GM10248 (cell line): ENCODE results near the gene RBP4.

Experiments
- CTCF ChIA-PET: fragments of 300-600 bp; sonication (Branson Sonifier 250); formaldehyde crosslinking; extraction: SDS; loops from one replicate; lab custom pipeline; 2021; ENCODE audit warnings: antibody characterized with exemption; lab: Yijun Ruan, JAX
- POLR2A ChIA-PET: fragments of 350-650 bp; sonication (Branson Sonifier 250); formaldehyde crosslinking; extraction: SDS; loops from one replicate; lab custom pipeline; 2020; ENCODE audit warnings: antibody characterized with exemption; lab: Yijun Ruan, JAX
- DNase-seq: peaks from one replicate; pipeline ENCODE4 v3.0.0; 2012; ENCODE audit errors: extremely low spot score
- TF ChIP-seq, protein P1 (sequence below): IDR thresholded peaks from 2 replicates; pipeline ENCODE4 v1.5.1; 2012; ENCODE audit warnings: mild to moderate bottlenecking, low read depth; ENCODE audit errors: extremely low read depth, missing control alignments, control extremely low read depth

The RBP4 gene

DNA sequence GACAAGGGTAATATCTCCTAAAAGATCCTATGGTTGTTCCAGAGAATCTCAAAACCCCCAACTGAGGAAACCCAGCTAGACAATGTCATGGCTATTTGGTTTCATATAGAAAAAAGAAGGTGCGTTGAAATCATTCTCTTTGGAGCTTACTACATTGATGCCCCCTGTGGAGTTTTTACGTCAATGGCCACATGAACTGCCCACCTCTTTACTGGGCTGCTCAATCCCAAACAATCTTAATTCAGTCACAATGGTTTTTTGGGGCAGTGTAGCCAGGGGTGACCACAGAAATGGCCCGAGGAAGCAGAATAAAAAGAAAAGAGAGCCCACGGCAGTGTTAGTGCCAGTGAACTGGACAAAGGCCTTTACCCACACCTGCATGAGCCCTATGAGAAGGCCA is 7.8 kb downstream of the RBP4 start:
- no peak for DNase-seq
- POLR2A ChIA-PET = no interaction called here
- CTCF ChIA-PET = no interaction called here
- TF ChIP-seq, protein P1, sequence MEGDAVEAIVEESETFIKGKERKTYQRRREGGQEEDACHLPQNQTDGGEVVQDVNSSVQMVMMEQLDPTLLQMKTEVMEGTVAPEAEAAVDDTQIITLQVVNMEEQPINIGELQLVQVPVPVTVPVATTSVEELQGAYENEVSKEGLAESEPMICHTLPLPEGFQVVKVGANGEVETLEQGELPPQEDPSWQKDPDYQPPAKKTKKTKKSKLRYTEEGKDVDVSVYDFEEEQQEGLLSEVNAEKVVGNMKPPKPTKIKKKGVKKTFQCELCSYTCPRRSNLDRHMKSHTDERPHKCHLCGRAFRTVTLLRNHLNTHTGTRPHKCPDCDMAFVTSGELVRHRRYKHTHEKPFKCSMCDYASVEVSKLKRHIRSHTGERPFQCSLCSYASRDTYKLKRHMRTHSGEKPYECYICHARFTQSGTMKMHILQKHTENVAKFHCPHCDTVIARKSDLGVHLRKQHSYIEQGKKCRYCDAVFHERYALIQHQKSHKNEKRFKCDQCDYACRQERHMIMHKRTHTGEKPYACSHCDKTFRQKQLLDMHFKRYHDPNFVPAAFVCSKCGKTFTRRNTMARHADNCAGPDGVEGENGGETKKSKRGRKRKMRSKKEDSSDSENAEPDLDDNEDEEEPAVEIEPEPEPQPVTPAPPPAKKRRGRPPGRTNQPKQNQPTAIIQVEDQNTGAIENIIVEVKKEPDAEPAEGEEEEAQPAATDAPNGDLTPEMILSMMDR = no peak

DNA sequence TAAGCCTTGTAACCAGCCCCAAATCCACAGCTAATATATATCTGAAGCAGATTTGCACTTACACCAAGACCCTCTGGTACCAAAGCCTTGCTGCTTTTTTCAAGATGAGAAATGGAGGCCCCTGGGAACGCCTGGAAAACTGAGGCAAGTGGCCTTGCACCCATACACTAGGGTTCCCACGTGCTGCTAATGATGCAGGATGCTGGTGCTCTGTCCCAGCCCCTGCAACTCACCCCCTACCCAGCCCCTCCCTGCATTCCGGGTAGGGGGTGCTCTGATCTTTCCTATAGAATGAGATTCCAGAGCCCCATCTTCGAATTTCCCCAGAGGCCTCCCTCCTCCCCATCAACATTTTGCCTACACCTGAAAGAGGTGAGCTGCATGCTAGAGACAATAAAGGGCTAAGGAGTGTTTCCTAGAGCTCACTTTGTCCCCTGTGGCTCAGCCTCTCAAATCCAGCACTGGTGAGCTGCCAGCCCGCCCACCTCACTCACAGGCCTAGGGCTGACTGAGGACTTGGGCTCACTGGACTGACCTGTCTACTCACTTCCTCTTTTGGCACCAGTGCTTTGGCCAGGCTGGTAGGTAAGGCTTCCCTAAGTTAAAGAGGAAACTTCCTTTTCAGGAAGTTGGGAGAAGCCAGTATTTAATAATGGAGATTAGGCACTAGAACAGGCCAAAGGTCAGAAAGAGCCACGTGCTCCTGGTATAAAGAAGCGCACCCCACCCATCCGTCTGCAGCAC is 9.8 kb downstream of the RBP4 start:
- no peak for DNase-seq
- POLR2A ChIA-PET = no interaction called here
- TF ChIP-seq, protein P1 = no peak
- CTCF ChIA-PET = no interaction called here

GRCh38 chr10:93590638-93591037 is 10.4 kb downstream of the RBP4 start:
- TF ChIP-seq, protein P1 = no peak
- POLR2A ChIA-PET = no interaction called here
- DNase-seq = no peak
- CTCF ChIA-PET = interaction anchor here (1.1 kb wide), 1 partner anchor 38 kb away, joined by 3 read pairs; no protein-coding TSS in a partner anchor

- ChIA-PET POLR2A (no interaction called here), CTCF (interaction anchor here (1.1 kb wide), 1 partner anchor 38 kb away, joined by 3 read pairs; no protein-coding TSS in a partner anchor)
- TF ChIP-seq, protein P1 = no peak
- DNase-seq = no peak
Observed at GRCh38 chr10:93589648-93590562, 11.1 kb downstream of the RBP4 start.

DNA sequence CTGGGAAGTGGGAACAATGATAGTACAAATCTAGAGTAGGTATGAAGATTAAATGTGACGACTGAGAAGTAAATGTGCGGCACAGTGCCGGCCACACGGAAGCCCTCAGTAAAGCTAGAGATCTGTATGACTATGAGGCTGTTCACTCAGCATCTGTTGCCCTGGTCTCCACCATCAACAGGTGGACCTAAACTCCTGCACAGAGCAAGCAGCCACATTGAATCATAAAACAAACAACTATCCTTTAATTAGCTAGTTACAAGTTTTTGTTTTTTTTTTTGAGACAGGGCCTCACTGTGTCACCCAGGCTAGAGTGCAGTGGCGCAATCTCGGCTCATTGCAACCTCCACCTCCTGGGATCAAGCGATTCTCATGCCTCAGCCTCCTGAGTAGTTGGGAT is 16.6 kb downstream of the RBP4 start:
- POLR2A ChIA-PET = no interaction called here
- no peak for DNase-seq
- CTCF ChIA-PET = no interaction called here
- TF ChIP-seq, protein P1 = no peak

- POLR2A ChIA-PET = no interaction called here
Observed at GRCh38 chr10:93580828-93581227, 20.2 kb downstream of the RBP4 start.

More at GRCh38 chr10:93580828-93581227, 20.2 kb downstream of the RBP4 start:
- CTCF ChIA-PET = no interaction called here
- TF ChIP-seq, protein P1 = no peak
- no peak for DNase-seq
